Measurements from ENCODE around the gene STX11.

DNA sequence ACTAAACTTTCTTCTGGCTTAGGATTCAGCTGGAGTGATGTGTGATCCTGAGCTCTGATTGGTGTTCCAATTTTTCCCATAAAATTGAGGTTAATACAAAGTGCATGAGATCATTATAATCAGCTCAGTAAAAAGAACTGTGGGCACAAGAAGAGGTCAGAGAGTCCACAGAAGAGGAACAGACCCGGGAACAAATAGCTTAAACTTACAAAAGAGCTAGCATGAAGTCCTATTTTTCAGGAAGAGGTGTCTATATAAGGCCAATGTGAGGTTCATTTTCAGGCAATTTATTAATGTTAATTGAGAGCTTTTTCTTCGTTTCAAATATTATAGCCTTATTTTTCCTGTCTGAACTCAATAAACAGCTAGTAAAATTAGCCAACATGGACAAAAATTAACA, 26.9 kb upstream of the STX11 start:
- TF ChIP-seq CREB1 (IDR thresholded peaks at IDR 0.05; ENCODE audit: low read depth) (no peak), SMC3 (IDR thresholded peaks at IDR 0.05; ENCODE audit: borderline replicate concordance, low read length) (no peak), BHLHE40 (IDR thresholded peaks at IDR 0.05; ENCODE audit: borderline replicate concordance in 1 of 2, low read depth in 2 of 2, low read length in 1 of 2) (no peak)

Data from GM12878 (cell line).